CD4-positive, alpha-beta T cell treated with Interleukin-17A for 1 hour (primary cell): ENCODE data around the gene SOX21.
"Not testable (repeated sequence)": the region's sequence is repeated elsewhere in the genome, so short reads cannot be mapped to it uniquely, and the experiment has no call there.

Experiments
- DNase-seq: peaks from one replicate; pipeline ENCODE4 v3.0.0-alpha.2; 2020

Gene SOX21

GRCh38 chr13:94712287-94712811 is at the start of gene SOX21:
Gene SOX21 (minus strand): TSS chr13:94712545. CDS start chr13:94712049, 496 bp downstream.
- no peak for DNase-seq

- DNase-seq: no peak
These were observed 49.1 kb upstream of the SOX21 start for GRCh38 chr13:94761407-94761806.

GRCh38 chr13:94759120-94759728 is 46.9 kb upstream of the SOX21 start:
- no peak for DNase-seq

GRCh38 chr13:94758436-94758960 is 46.2 kb upstream of the SOX21 start:
- no peak for DNase-seq

DNA sequence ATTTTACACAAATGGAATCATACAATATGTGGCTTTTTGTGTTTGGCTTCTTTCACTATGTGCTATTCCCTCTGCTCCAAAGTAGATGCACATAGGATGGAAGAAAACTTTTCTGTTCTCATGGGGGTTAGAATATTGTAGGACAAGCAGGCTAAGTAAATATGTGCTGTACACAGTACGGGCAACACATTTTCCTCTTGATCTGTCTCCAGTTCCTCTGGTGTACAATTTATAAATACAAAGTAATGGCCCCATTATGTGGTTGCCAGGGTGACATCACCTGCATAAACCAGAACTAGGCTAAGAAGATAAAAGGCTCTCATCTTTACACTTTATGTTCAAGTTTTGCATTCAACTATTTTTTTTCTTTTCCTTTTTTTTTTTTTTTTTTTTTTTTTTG is 41.0 kb upstream of the SOX21 start:
- no peak for DNase-seq

DNA sequence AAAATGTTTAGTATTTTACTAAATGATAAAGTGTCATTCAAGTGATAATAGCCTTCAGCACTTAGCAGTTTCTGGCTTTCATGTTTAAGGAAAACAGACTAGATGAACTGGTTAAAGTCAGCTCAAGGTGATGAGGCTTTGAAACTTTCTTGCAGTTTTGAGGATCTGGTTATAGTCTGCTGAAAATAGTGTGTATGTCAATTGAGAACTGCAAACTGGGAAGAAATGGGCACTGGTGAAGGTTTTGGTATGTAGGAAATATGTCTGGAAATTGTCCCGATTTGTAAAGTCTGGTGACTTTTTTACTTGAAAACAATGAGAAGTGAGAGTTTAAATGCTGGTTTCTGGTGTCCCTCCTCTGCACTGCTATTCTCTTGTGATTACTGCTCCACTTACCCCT is 36.8 kb upstream of the SOX21 start:
- DNase-seq: no peak

DNA sequence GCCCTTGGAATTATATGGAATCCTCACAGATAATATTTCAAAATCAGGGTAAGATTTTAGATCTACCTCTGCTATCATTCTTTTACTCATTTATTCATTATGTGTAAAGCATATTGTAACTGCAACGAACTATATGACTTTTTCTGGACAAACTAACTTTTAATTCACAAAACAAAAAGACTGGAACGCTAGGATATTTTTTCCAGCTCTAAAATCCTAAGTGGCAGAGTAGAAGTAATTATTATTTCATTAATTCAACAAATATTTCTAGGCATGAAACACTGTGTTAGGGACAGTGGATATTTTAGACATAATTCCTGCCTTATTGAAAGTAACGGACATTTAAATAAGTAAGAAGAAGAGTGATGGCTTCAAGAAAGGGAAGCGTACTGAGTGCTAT is 26.9 kb upstream of the SOX21 start:
- no peak for DNase-seq

GRCh38 chr13:94731028-94731427 is 18.7 kb upstream of the SOX21 start:
- DNase-seq: no peak

- DNase-seq: not testable (repeated sequence)
These were observed 17.6 kb upstream of the SOX21 start for GRCh38 chr13:94729941-94730340.

DNA sequence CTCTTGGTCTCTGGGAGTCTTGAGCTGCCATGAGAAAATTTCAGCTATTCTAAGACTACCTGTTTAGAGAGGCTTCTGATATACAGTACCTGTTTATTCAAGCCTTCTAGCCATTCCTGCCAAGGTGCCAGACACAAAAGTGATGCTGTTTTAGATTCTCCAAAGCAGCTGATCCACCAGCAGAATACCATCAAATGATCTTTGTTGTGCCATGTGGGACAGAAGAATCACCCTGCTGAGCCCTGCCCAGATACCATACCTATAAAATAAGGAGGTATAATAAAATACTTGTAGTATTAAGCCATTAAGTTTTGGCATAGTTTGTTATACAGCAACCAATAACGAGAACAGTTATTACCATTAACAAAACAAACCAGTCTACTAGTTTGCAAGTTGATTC is 14.1 kb upstream of the SOX21 start:
- no peak for DNase-seq

DNA sequence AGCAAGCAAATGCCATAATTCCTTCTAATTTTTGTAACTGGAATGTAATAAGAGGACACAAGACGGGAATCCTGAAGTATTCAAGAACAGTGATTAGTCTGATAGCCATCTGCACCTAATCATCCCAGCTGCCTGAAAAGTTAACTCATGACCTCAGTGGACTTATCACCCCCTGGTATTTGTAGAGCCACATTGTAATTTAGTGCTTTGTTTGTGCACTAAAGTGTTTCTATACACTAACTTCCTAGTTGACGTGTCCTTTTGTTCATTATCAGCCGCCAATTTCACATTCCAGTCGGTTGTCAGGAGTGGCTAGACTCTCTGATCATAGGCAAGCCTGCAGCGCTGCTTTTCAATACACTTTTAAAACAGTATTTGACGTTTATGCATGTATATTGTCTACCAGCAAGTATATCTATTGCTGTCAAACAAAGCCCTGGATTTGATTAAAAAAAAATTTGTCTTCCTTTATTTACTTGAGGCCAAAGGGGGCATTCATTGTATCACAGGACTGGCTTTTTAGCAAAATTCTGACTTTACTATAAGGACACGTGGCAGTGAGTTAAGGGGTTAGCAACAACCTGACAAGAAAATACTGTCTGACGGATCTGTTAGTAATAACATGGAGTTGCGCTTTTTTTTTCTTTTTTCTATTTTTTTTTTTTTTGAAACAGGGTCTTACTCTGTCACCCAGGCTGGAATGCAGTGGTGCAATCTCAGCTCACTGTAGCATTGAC is 10.4 kb upstream of the SOX21 start:
- DNase-seq: no peak

- not testable (repeated sequence) for DNase-seq
These were observed 6.4 kb upstream of the SOX21 start for GRCh38 chr13:94718697-94719096.

DNA sequence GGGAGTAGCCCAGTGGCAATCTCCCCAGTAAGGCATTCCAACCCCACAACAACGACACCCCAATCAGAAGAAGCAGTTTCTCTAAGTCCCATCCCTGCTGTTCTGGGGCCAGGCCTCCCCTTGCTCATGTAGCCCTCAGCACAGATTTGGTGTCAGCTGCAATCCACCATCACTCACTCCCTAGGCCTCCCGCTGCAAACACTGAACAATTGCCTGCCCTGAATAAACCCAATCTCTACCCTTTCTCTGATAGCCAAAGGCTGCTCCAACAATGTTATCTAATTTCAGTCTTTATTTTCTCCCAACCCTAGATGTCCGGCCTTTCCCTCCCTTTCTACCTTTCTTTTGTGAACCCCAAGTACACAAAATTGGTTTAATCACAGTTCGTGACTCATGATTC is 5.6 kb upstream of the SOX21 start:
- no peak for DNase-seq

DNA sequence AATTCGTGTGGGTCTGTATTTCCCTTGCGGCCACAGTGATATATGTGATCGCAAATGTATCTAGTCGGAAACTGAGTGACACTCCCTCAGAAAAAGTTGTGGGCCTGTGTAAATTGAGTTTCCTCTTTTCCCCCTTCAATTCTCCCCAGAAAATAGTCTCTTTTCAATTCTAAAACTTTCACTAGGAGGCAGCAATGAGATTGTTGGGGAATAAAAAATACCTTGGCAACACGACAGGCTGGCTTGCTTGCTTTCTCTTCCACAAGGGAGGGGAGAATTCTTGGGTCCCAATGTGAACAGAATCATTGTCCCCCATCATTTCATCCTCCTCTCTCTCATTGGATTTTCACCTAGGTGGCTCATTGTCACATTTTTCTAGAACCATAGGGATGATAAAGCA is 3.7 kb upstream of the SOX21 start:
- no peak for DNase-seq

GRCh38 chr13:94713561-94714182 is 1.3 kb upstream of the SOX21 start:
- no peak for DNase-seq

GRCh38 chr13:94712812-94713560 is 641 bp upstream of the SOX21 start:
- DNase-seq: no peak

- no peak for DNase-seq
These were observed 621 bp downstream of the SOX21 start for GRCh38 chr13:94711561-94712286.

- no peak for DNase-seq
These were observed 1.3 kb downstream of the SOX21 start for GRCh38 chr13:94710881-94711560.

DNA sequence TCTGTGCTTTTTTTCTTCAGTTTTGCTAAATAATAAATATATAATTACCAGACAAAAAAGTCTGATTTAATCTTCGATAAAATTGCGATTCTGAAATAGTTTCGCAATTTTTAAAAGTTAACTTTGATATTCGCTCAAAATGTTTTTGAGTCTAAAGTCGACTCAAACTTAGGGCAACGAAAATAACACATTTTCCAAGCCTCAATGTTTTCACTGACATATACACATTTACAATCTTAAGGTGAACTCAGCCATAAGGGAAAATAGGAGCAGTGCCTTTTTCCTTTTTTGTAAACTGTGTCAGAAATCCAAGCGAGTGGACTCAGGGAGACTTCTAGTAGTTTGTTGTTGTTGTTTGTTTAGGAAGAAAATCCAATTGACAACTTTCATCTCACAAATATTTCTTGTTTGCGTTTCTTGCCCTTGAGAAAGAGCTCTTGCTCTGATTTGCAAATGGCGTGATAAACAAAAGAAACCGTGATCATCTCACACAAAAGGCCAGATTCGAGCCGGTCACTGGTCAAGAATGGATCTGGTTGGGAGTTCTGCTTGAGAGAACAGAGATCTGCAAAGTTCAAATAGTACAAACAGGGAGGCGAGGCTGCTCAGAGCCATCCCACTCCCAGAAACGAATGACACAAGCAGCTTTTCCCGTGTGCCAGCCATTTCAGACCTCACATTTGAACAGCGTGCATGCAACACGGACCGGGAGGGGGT is 2.1 kb downstream of the SOX21 start:
- DNase-seq: no peak

- no peak for DNase-seq
These were observed 3.1 kb downstream of the SOX21 start for GRCh38 chr13:94709001-94709834.
